Ishikawa (cell line): Measurements from ENCODE around the gene DCLK1.

Experiments
- CEBPB ChIP-seq: IDR thresholded peaks from 2 replicates; pipeline ENCODE4 v1.6.1; 2012
- CREB1 ChIP-seq: IDR thresholded peaks from 2 replicates; pipeline ENCODE4 v1.6.1; 2012; ENCODE audit warnings: low read depth
- EGR1 ChIP-seq: IDR thresholded peaks from 2 replicates; pipeline ENCODE4 v1.6.1; 2012
- EP300 ChIP-seq: IDR thresholded peaks from 2 replicates; pipeline ENCODE4 v1.6.1; 2012; ENCODE audit warnings: borderline replicate concordance
- FOXM1 ChIP-seq: IDR thresholded peaks from 2 replicates; pipeline ENCODE4 v1.6.1; 2012; ENCODE audit warnings: low read depth, borderline replicate concordance
- MAX ChIP-seq: IDR thresholded peaks from 2 replicates; pipeline ENCODE4 v1.6.1; 2012
- NFIC ChIP-seq: IDR thresholded peaks from 2 replicates; pipeline ENCODE4 v1.6.1; 2012
- RAD21 ChIP-seq: IDR thresholded peaks from 2 replicates; pipeline ENCODE4 v1.6.1; 2012; ENCODE audit warnings: low read depth
- REST ChIP-seq: IDR thresholded peaks from 2 replicates; pipeline ENCODE4 v1.6.1; 2012; ENCODE audit warnings: low read depth, mild to moderate bottlenecking
- TAF1 ChIP-seq: IDR thresholded peaks from 2 replicates; pipeline ENCODE4 v1.6.1; 2012; ENCODE audit warnings: low read depth, mild to moderate bottlenecking
- TCF12 ChIP-seq: IDR thresholded peaks from 2 replicates; pipeline ENCODE4 v1.6.1; 2012; ENCODE audit warnings: low read depth
- TEAD4 ChIP-seq: IDR thresholded peaks from 2 replicates; pipeline ENCODE4 v1.6.1; 2012
- USF1 ChIP-seq: IDR thresholded peaks from 2 replicates; pipeline ENCODE4 v1.6.1; 2012
- YY1 ChIP-seq: IDR thresholded peaks from 2 replicates; pipeline ENCODE4 v1.6.1; 2012; ENCODE audit warnings: low read depth
- ZBTB7A ChIP-seq: IDR thresholded peaks from 2 replicates; pipeline ENCODE4 v1.6.1; 2012; ENCODE audit warnings: low read depth

The DCLK1 gene

GRCh38 chr13:35765366-35765765 is 365.8 kb downstream of the DCLK1 start:
- TF ChIP-seq USF1 (no peak), EGR1 (no peak), NFIC (no peak), TEAD4 (no peak)

- TF ChIP-seq CREB1, result no peak
Measured at GRCh38 chr13:35764326-35765015, 366.7 kb downstream of the DCLK1 start.

GRCh38 chr13:35763782-35764123 is 367.4 kb downstream of the DCLK1 start:
- TF ChIP-seq MAX (no peak), YY1 (no peak), REST (no peak), TEAD4 (no peak), USF1 (no peak), TAF1 (no peak)

GRCh38 chr13:35763060-35763781 is 368.0 kb downstream of the DCLK1 start:
- TF ChIP-seq FOXM1 (no peak), TEAD4 (no peak), CREB1 (no peak), TAF1 (no peak), ZBTB7A (no peak), REST (no peak), NFIC (no peak), CEBPB (no peak), MAX (no peak), EGR1 (no peak), EP300 (no peak), USF1 (no peak), RAD21 (no peak), TCF12 (no peak), YY1 (no peak)

- TF ChIP-seq TCF12 (no peak), YY1 (no peak), EGR1 (no peak), ZBTB7A (no peak), EP300 (no peak), TAF1 (no peak), USF1 (no peak), FOXM1 (no peak)
Measured at GRCh38 chr13:35761440-35762252, 369.5 kb downstream of the DCLK1 start.
